GM21619 (cell line): ENCODE data around the gene SERPINB7.

Experiments used
- ATAC-seq: cut with Tn5 transposase; IDR thresholded peaks from one replicate; pipeline ENCODE4 v1.9.1; 2021; ENCODE audit not compliant: unreplicated experiment

SERPINB7 gene

GRCh38 chr18:63837590-63837989, 62.4 kb downstream of the SERPINB7 start:
- no peak for ATAC-seq

GRCh38 chr18:63843008-63843407, 67.8 kb downstream of the SERPINB7 start:
- peak; percentile 42 for ATAC-seq

GRCh38 chr18:63844254-63844653, 69.0 kb downstream of the SERPINB7 start:
- peak; percentile 52 for ATAC-seq

GRCh38 chr18:63848159-63848558, 72.9 kb downstream of the SERPINB7 start:
- peak; percentile 58 for ATAC-seq

- no peak for ATAC-seq
Observed at GRCh38 chr18:63850020-63850419, 74.8 kb downstream of the SERPINB7 start.

GRCh38 chr18:63850636-63851035, 75.4 kb downstream of the SERPINB7 start:
- no peak for ATAC-seq
